Erythroblast (primary cell): Measurements from ENCODE around the gene GLUD1.
A peak's percentile ranks its signal among the peaks of the same experiment; 100 is the strongest.
"Not testable (repeated sequence)": the region's sequence is repeated elsewhere in the genome, so short reads cannot be mapped to it uniquely, and the experiment has no call there.

Experiments used
- DNase-seq, 2 experiments: peaks; one replicate each; lab custom pipeline; 2025; lab: John Stamatoyannopoulos, UW
- GATA1 ChIP-seq: IDR thresholded peaks from 2 replicates; pipeline ENCODE4 v1.6.1; 2011; ENCODE audit warnings: low read depth, mild to moderate bottlenecking, control low read depth, low read length, moderate library complexity
- POLR2A ChIP-seq: IDR thresholded peaks from 2 replicates; pipeline ENCODE4 v1.6.1; 2011; ENCODE audit warnings: mild to moderate bottlenecking, low read length

GLUD1 gene

GRCh38 chr10:87095236-87095945, 748 bp upstream of the GLUD1 start:
- TF ChIP-seq GATA1 (no peak), POLR2A (peak; percentile 47)

DNA sequence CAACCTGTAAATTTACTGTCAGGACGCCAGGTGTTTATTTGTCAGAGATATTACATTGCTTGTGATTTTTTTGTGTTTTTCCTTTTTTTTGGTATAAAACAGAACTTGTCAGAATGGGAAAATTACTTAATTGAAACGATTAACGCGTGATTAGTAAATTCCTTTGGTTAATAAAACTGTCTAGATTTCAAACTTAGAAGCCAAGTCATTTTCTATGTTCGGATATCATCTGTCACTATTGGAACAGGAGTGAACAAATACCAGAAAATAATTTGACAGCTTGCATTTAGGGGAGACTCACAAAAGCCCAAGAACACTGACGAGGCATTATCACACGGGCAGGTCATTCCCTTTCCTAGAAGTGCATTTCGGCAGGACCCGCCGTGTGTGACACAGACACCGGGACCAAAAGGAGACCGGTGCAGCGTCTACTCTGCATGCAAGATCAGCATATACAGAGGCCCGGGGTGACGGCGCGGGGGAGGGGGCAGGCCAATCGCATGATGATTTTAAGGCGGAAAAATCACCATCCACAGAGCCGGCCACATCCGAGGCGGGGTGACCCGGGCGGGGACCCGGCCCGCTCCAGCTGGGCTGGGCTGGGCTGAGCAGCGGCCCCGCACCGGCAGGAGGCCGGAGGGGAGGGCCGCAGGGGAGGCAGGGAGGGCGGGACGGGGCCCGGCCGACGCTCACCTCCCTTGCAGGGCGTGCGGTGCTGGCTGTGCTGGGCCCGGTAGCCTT, 841 bp downstream of the GLUD1 start:
- TF ChIP-seq GATA1 (no peak), POLR2A (no peak)
- DNase-seq, result peak; percentile 72 to 80

More at GRCh38 chr10:87095236-87095945, 748 bp upstream of the GLUD1 start:
- DNase-seq, result peak; percentile 83 to 84

- peak; percentile 18 to 26 for DNase-seq
- TF ChIP-seq GATA1 (no peak), POLR2A (no peak)
Measured at GRCh38 chr10:87092861-87093631, 1.6 kb downstream of the GLUD1 start.

GRCh38 chr10:87092376-87092860, 2.2 kb downstream of the GLUD1 start:
- TF ChIP-seq GATA1 (no peak), POLR2A (no peak)
- peak; percentile 11 to 12 for DNase-seq

DNA sequence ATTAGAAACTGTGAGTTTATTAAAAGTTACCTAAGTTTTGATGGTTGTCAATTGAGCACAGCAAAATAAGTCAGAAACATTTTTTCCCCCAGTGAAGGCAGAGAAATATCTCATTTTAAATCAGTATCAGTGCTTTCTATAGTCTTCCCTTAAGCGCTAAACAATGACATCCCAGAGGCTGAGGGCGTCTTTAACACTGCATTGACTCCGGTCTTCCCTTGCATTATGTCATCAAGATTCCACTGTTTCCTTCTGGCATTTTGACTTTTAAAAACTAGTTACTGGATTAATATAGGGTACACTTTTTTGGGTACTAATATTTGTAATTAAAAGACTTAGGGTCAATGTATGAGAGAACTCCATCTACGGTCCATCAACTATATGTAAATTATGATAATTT, 3.9 kb downstream of the GLUD1 start:
- no peak for TF ChIP-seq POLR2A
- TF ChIP-seq GATA1, result no peak
- DNase-seq, result no peak

DNA sequence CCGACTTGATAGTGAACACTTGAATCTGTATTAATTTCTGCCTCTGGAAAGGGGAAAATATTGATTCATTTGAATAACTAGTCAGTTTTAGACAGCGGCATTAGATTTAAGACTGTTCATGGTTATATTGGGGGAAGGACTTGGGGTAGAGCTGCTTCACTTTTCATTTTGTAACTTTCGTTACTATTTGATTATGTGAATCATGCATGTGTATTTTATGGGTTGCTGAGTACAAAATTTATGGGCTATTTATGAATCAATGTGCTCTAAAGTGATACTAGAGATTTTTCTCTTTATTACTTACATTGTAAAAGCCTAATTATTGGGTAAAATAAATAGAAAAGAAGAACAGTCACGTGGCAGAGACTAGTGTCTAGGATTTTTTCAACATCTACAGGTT, 4.9 kb downstream of the GLUD1 start:
- TF ChIP-seq GATA1 (no peak), POLR2A (no peak)

DNA sequence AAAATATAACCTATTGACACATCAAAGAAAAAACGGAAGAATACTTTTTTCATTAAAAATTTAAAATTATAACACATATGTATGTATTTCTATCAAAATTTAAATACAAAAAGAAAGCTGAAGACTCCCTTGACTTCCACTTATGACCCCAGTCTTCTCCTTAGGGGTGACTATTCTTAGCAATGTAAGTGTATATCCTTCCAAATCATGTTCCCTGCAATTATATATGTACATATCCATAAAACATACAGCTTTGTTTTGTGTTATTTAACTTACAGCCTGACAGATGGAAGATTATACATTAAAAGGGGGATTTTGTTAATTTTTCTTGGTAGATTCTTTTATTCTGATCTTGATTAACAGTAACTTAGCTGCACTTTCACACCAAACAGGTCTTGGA, 9.1 kb downstream of the GLUD1 start:
- TF ChIP-seq POLR2A, result no peak
- no peak for TF ChIP-seq GATA1
- DNase-seq, result no peak

More for the DNA sequence above, 4.9 kb downstream of the GLUD1 start:
- DNase-seq, result no peak

GRCh38 chr10:87084291-87084782, 10.3 kb downstream of the GLUD1 start:
- DNase-seq, result not testable (repeated sequence)

- DNase-seq, result not testable (repeated sequence)
Measured at GRCh38 chr10:87083576-87084290, 10.9 kb downstream of the GLUD1 start.

DNA sequence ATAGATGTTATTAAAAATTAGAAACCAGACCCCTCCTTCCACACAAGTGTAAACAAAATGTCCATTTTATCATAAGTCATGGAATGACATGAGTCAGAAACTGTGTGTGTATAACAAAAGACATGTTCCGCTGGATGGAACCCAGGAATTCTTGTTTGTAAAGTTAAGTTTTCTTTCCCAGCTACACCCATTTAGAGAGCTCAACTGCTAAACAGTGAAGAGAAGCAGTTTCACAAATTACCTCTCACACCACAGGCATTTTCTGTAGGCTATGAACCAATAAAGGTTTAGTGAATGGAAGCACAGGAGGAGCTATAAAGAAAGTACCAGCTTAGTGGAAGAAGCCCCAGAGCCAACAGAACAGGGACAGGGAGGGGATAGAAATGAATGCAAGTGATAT, 12.4 kb downstream of the GLUD1 start:
- DNase-seq, result not testable (repeated sequence)

DNA sequence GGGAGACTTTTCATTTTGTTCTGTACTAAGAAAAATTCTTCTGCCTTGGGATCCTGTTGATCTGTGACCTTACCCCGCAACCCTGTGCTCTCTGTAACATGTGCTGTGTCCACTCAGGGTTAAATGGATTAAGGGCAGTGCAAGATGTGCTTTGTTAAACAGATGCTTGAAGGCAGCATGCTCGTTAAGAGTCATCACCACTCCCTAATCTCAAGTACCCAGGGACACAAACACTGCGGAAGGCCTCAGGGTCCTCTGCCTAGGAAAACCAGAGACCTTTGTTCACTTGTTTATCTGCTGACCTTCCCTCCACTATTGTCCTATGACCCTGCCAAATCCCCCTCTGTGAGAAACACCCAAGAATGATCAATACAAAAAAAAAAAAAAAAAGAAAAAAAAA, 13.1 kb downstream of the GLUD1 start:
- not testable (repeated sequence) for DNase-seq

GRCh38 chr10:87080621-87081020, 14.0 kb downstream of the GLUD1 start:
- not testable (repeated sequence) for DNase-seq

- DNase-seq, result no peak
- no peak for TF ChIP-seq GATA1
- TF ChIP-seq POLR2A, result no peak
Measured at GRCh38 chr10:87079106-87079836, 15.4 kb downstream of the GLUD1 start.

GRCh38 chr10:87076421-87076820, 18.2 kb downstream of the GLUD1 start:
- DNase-seq, result not testable (repeated sequence)
